ENCODE results near the gene RC3H2. TPM values are rescaled to one million over a fixed set of nuclear protein-coding genes. Genes with fewer than 3 reads are reported as not detected.

The RC3H2 gene
- total and polyA plus RNA-seq, 2 donors (not counting 3 experiments of a cell fraction or from before 2014, with no cell fraction given), result 25.3 to 63.0 TPM

GRCh38 chr9:122806661-122807060 is 98.5 kb downstream of the RC3H2 start:
- ChIA-PET CTCF (interaction anchor here (1.1 to 7.7 kb wide), 5 partner anchors 308 to 707 kb away, joined by 3 to 97 read pairs (median 10); no protein-coding TSS in a partner anchor), POLR2A (no interaction called here)
- no peaks in the 10 kb centered on the region for H3K27me3 ChIP-seq (ENCODE audit: control insufficient read depth in 2 of 2, insufficient read depth in 2 of 2, low read length in 2 of 2)
- FAIRE-seq (no peak), DNase-seq (ENCODE audit: low read depth, low spot score) (no peak)
- intact Hi-C loops (cut with micrococcal nuclease), result no loop called here
- H3K4me2 ChIP-seq (ENCODE audit: insufficient read depth, low read length), result no peak overlapping the region
- H2AFZ ChIP-seq (ENCODE audit: low read depth, low read length), result no peak overlapping the region
- dilution Hi-C loops (cut with MboI; ENCODE audit: extremely low pct_ligation_motif_present, low sequenced_read_pairs), result no loop called here
- H3K36me3 ChIP-seq (ENCODE audit: control insufficient read depth in 2 of 2, extremely low read depth in 1 of 2, insufficient read depth in 2 of 2, low read length in 2 of 2), result no peaks in the 10 kb centered on the region
- no peak overlapping the region for H3K27ac ChIP-seq (ENCODE audit: insufficient read depth, low read depth, low read length)
- H3K9me1 ChIP-seq (replicated peaks; ENCODE audit: control insufficient read depth, extremely low read depth, insufficient read depth, low read length), result no peaks in the 10 kb centered on the region
- no peaks in the 10 kb centered on the region for H4K20me1 ChIP-seq (replicated peaks; ENCODE audit: control insufficient read depth, extremely low read depth, insufficient read depth, low read length)
- no TSS peak for BruUV-seq (replicated peaks)
- no peaks in the 10 kb centered on the region for H3K79me2 ChIP-seq (ENCODE audit: control insufficient read depth, insufficient read depth, low read length)
- H3K4me1 ChIP-seq (ENCODE audit: control insufficient read depth, extremely low read depth, insufficient read depth, low read length), result peaks cover 2% of the 10 kb centered on the region
- no peak for TF ChIP-seq POLR2A (IDR thresholded peaks at IDR 0.05; ENCODE audit: low read depth, low read length)
- H3K4me3 ChIP-seq (replicated peaks in 1 of 3; ENCODE audit: insufficient read depth in 1 of 3, low read depth in 1 of 3, low read length in 3 of 3), result no peak overlapping the region
- H3K9me3 ChIP-seq (replicated peaks; ENCODE audit: control insufficient read depth, insufficient read depth, low read length), result no peaks in the 10 kb centered on the region
- no peak overlapping the region for H3K9ac ChIP-seq (replicated peaks; ENCODE audit: extremely low read depth, insufficient read depth, low read length)

GRCh38 chr9:122800066-122801060 is 104.8 kb downstream of the RC3H2 start, which contains the start of gene OR1K1:
Gene OR1K1, plus strand, starts transcription at chr9:122800123. Its CDS starts 0 bp downstream, at chr9:122800123.
- Histone ChIP-seq H3K27me3 (ENCODE audit: control insufficient read depth in 2 of 2, insufficient read depth in 2 of 2, low read length in 2 of 2) (no peaks in the 10 kb centered on the region), H2AFZ (ENCODE audit: low read depth, low read length) (no peak within 1 kb of the TSS), H4K20me1 (replicated peaks; ENCODE audit: control insufficient read depth, extremely low read depth, insufficient read depth, low read length) (no peaks in the 10 kb centered on the region), H3K4me3 (replicated peaks in 1 of 3; ENCODE audit: insufficient read depth in 1 of 3, low read depth in 1 of 3, low read length in 3 of 3) (no peak within 1 kb of the TSS), H3K9me3 (replicated peaks; ENCODE audit: control insufficient read depth, insufficient read depth, low read length) (no peaks in the 10 kb centered on the region), H3K79me2 (ENCODE audit: control insufficient read depth, insufficient read depth, low read length) (no peaks in the 10 kb centered on the region), H3K4me1 (ENCODE audit: control insufficient read depth, extremely low read depth, insufficient read depth, low read length) (no peaks in the 10 kb centered on the region), H3K27ac (ENCODE audit: insufficient read depth, low read depth, low read length) (no peak within 1 kb of the TSS), H3K9me1 (replicated peaks; ENCODE audit: control insufficient read depth, extremely low read depth, insufficient read depth, low read length) (no peaks in the 10 kb centered on the region), H3K9ac (replicated peaks; ENCODE audit: extremely low read depth, insufficient read depth, low read length) (no peak within 1 kb of the TSS), H3K4me2 (ENCODE audit: insufficient read depth, low read length) (no peak within 1 kb of the TSS), H3K36me3 (ENCODE audit: control insufficient read depth in 2 of 2, extremely low read depth in 1 of 2, insufficient read depth in 2 of 2, low read length in 2 of 2) (no peaks in the 10 kb centered on the region)
- CTCF ChIA-PET, result no interaction called here
- DNase-seq (ENCODE audit: low read depth, low spot score) (no peak), FAIRE-seq (no peak)
- BruUV-seq (replicated peaks), result no TSS peak
- POLR2A ChIA-PET, result no interaction called here
- no peak for TF ChIP-seq JUN (IDR thresholded peaks at IDR 0.05; ENCODE audit: borderline replicate concordance, insufficient read depth, insufficient read length, low read depth)
- intact Hi-C loops (cut with micrococcal nuclease) (no loop called here), dilution Hi-C loops (cut with MboI; ENCODE audit: extremely low pct_ligation_motif_present, low sequenced_read_pairs) (no loop called here)

Measured in endothelial cell of umbilical vein (primary cell).